NCI-H1105 (cell line): Measurements from ENCODE around the gene DIMT1.

Experiments
- DNase-seq: peaks from one replicate; lab custom pipeline; 2025; lab: John Stamatoyannopoulos, UW

DIMT1 gene

DNA sequence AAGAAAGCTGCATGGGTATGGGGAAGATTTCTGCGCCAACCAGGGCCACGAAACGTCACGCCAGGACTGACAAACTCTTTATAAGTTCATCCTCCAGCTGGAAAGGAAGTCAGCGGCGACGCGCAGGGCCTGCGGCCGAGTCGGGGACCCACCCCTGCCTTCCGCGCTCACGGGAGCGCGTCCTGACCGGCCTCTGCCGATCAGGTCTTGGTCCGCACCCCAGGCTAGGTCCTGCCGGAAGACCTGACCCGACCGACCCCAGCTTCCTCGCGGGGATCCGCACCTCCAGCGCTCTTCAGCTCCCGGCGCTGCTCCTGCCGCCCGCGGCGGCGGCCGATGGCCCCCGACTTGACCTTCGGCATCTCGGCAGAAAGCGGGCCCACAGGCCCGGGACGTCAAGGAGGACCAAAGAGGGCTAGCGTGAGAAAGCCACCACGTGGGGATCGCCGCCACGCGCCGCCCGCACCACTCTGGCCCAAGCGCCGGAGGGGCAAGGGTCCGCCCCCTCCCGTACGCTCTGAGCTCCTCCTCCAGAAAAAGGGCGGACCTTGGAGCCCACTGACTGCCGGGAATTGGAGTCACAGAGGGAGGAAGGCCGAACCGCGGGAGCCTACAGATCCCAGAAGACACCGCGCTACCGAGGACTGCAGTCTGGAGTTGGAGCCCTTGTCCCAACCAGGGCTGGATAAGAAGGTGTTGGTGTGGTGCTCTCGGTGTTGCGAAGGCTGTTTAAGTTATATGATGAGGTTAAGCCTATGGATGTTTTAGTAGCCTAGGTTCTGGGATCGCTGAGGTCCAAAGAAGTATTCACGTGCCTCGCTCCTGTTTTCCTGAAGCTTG lies at the start of gene DIMT1:
TSS of gene DIMT1 (minus strand) at position 495 of the 840 bp plus-strand sequence. CDS start at position 362, 133 bp downstream.
- DNase-seq, result peak; percentile 79

DNA sequence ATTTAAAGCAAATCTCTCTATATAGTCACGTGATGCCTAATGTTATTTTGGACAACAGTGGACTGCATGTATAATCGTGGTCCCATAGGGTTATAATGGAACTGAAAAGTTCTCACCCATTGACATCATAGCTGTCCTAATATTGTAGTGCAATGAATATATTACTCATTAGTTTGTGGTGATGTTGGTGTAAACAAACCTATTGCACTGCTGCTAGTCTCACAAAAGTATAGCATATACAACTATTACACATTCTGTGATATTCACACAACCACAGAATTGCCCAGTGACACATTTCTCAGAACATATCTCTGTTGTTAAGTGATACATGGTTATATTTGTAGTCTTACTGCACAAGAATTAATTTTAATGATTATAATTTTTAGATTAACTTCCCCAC lies 46.6 kb upstream of the DIMT1 start:
- no peak for DNase-seq

DNA sequence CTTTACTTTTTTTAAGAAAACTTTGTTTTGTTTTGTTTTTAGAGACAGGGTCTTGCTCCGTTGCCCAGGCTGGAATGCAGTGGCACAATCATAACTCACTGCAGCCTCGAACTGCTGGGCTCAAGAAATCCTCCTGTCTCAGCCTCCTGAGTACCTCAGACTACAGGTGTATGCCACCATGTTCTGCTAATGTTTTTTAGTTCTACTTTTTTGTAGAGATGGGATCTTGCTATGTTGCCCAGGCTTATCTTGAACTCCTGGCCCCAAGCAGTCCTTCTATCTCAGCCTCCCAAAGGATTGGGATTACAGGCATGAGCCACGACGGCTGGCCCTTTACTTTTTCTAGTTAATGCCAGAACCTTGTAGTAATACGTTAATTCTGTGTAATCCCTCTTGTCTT lies 44.8 kb upstream of the DIMT1 start:
- DNase-seq, result no peak

DNA sequence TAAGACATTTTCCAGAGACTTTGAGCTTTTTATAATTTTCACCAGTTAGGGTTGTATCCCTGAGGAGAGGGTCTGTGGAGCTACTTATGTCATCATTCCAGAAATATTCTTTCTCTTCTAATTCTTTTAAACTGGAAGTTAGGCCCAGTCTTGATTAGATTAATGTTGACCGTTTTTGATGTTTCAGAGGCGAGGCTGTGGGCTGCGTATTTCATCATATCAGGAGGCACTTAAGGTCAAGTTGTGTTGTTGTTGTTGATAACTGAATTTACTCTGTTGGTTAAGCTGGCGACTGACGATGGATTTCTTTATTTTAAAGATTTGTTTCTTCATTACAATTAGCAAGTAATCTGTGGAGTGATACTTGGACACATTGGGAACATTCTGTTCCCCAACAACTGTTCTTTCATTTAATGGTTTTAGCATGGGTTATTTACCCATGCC lies 28.9 kb upstream of the DIMT1 start:
- DNase-seq, result no peak

DNA sequence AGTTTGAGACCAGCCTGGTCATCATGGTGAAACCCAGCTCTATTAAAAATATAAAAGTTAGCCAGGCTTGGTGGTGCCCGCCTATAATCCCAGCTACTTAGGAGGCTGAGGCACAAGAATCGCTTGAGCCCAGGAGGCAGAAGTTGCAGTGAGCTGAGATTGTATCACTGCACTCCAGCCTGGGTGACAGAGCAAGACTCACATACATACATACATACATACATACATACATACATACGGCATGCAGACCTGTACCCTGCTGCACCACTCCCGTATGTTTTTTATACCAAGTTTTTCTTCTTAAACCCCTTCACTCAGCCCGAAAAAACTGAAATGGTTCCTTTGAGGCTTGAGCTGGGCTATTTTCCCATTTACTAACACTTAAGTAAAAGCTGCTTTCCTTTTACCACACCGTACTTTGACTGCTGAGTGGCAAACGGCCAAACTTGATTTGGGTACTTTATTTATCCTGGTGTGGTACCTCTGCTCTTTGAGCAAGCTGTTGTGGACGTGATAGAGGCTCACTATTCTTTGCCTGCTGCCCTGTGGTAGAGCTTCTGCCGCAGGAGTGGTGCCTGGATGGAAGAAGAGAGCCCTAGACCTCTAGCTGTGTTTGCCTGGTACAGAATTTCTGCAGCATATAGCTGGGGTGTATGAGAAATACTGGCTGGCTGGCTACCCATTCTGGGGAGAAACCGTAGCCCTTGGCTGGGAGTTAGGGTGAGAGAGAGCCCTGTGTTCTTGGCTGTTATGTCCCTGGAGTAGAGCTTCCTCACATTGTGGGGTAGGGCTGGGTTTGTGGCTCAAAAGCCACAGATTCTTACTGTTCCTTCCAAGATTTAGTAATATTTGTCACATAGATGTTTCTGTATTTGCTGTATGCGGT lies 28.3 kb upstream of the DIMT1 start:
- no peak for DNase-seq

DNA sequence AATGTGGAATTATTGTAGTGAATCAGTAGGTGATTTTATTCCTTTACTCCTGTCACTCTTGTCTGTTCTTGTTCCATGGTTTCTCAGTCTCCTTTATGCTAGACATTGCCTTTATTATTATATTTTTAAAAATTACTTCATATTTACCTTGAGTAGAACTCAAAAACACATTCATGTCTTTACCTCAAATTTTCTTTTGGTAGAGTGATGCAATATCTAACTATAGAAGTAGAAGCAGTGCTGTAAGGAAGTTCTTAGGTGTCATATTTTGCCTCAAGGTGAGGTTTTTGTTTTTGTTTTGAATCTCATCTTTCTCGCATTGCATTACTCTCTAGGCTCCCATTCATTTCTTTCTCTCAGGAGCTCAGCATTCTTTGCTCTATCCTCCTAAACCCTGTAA lies 21.1 kb upstream of the DIMT1 start:
- no peak for DNase-seq

DNA sequence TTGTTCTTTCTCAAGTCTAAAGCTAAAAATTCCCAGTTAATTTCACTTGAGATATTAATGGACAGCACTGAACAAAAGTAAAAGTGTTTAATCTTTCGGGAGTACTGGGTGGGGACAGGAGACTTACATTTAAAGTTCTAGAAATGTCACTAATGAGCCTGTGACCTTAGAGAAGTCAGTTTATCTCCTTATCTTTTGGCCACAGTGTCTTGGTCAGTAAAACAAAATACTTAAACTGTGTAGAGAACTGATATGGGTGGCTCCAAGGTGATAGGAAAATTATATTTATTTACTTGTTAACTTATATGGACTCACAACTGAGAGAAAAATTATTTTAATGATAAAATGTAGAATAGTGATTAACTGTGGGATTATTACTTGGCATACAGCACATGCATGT lies 17.7 kb upstream of the DIMT1 start:
- DNase-seq, result no peak

DNA sequence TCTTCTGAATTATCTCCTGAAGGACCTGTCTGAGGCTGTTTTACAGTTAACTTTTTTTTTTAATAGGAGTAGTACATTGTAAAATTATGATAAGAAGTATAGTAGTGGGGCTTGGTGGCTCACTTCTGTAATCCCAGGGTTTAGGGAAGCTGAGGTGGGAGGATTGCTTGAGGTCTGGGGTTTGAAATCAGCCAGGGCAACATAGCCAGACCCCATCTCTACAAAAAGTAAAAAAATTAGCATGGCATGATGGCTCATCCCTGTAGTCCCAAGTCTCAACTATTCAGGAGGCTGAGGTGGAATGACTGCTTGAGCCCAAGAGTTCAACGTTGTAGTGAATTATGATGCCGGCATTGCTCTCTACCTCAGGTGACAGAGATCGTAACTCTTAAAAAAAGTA lies 15.9 kb upstream of the DIMT1 start:
- DNase-seq, result no peak

DNA sequence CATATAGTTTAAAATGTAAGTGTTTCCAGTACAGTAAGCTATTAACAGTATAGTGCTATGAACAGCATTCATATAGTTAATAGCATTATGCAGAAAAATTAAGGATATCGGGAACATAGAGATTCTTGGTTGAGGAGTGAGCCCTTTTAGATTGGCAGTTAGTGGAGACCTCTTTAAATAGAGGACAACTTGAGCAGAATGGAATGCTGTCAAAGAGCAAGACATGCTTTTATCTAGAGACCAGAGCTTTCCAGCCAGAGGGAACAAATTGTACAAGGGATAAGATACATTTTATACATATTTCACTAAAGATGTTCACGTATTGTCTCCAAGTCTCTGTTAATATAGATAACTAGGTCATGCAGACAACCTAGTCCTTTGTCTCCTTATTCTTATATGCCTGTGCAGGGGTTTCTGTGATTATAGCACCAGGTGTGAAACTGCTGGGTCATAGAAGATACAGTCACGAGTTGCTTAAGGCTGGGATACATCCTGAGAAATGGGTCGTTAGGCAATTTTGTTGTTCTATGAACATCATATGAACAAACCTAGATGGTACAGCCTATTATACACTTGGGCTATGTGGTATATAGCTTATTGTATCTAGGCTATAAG lies 14.9 kb upstream of the DIMT1 start:
- DNase-seq, result no peak

DNA sequence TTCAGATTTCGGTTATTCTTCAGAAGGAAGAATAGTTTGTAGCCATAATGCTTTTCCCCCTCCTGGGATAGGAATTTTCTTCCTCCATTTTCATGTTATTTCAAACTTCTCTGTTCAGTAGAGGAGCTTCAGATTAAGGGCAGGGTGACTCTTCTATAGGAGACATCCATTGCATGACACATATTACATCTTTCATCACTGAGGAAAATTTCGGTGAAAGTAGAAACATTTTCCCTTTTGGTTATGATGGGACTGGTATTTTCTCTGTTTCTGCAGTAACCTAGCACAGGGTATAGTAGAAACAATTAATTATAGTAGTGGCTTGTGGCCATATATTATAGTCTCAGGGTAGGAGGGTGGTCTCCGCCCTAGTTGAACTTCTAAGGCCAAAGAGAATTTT lies 10.0 kb upstream of the DIMT1 start:
- no peak for DNase-seq

DNA sequence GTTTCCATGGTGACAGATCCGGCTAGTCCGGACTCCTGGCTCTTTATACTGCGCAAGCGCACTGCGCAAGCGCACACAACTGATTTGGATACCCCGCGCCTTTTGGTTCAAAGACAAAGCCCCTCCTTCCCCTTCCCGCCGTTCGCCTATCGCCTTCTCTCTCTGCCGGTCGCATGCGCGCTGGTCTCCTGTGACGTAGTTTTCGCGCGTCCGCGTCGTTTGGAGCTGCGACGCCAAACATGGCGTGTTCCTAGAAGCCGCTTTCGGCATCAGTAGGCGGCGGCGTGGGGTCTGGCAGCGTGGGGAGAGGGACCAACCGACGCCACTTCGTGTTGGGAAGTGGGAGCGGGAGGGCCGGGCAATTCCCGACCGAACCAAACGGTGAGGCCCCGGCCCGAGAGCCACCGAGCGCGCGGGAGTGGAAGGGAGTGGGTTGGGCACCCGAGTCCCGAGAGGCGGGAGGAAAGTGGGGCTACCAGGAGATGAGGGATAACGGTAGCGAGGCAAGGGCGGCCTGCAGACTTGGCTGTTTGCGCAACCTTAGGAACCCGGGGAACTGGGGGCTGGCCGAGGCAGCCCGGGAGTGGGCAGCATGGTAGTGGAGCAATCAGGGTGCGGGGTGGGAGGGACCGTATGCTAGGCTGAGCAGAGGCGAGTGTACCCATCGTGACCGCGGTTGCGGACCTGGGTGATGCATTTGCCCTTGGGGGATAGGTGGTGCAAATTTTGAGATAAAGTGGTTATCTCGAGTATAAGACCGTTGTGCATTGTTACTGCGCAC lies 9.0 kb upstream of the DIMT1 start, which contains the start of gene IPO11:
TSS of gene IPO11 (plus strand) at position 215 of the 781 bp plus-strand sequence. CDS start 24,517 bp downstream, outside the sequence.
- DNase-seq, result peak; percentile 89

DNA sequence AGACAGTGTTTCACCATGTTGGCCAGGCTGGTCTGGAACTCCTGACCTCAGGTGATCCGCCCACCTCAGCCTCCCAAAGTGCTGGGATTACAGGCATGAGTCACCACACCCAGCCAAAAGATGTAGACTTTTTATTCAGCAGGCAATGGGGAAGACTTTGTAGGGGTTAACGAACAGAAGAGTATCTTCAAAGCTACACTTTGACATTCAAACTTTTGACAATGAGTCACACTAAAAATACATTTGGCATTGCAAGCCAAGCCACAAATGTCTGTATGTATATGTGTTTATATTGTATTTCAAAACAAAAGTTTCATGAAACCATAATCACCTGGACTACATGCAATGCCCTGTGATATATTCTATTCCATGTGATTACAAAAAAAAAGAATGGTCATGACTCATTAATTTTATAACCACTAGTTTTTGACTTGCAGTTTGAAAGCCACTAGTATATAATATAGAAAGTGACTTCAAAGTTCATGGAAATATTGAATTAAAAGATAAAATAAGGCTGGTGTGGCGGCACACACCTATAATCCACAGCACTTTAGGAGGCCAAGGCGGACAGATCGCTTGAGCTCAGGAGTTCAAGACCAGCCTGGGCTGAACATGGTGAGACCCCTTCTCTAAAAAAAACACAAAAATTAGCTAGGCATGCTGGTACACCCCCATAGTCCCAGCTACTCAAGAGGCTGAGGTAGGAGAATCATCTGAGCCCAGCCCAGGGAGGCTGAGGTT lies 8.3 kb downstream of the DIMT1 start:
- DNase-seq, result no peak

DNA sequence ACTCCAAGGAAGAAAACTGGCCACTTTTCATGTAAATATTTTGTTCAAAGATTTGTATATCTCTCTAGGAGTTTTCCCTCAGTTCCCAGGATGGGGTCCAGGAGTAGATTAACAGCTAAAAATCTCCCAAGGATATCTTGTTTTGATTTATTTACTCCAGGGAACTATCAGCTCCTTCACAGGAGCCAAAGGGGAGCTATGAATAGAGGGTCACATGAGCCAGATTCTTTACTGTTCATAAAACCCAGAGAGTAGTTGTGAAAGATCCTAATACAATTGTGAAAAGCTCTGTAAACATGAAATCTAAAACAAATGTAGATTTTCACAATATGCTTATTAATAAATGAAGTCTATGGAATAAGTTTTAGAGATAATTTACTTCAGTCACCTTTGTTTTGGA lies 16.9 kb downstream of the DIMT1 start:
- no peak for DNase-seq

DNA sequence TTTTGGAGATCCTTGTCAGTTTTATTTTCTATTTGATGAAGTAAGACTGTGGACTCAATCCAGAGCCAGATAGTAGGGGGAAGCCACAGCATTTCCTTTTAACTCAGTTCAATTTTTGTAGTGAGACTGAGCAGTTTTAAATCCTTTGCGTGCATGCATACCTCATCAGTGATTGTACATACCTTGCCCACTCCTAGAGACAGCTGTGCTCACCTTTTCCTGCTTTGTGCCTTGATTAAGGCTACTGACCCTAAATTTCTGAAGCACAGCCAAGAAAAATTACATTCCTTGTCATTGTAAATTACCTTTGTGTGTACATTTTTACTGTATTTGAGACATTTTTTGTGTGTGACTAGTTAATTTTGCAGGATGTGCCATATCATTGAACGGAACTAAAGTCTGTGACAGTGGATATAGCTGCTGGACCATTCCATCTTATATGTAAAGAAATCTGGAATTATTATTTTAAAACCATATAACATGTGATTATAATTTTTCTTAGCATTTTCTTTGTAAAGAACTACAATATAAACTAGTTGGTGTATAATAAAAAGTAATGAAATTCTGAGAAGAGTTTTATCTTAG lies 17.8 kb downstream of the DIMT1 start:
- DNase-seq, result no peak

DNA sequence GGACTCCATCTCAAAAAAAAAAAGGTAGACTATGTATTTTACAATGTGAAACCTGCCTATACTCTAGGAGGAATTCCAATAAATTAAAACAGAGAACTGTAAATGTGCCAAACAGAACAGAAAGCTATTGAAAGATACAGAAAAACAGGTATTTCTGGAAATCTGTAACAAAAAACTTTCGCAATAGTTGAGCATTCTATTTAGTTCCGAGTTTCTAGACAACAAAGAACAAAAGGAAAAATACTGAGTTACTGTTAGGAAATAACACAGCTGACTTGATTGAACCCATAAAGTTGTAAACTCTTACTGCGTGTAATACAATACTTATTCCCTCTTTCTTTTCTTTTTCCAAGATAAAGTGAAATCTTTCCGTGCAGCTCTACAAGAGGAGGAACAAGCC lies 18.6 kb downstream of the DIMT1 start:
- DNase-seq, result no peak

DNA sequence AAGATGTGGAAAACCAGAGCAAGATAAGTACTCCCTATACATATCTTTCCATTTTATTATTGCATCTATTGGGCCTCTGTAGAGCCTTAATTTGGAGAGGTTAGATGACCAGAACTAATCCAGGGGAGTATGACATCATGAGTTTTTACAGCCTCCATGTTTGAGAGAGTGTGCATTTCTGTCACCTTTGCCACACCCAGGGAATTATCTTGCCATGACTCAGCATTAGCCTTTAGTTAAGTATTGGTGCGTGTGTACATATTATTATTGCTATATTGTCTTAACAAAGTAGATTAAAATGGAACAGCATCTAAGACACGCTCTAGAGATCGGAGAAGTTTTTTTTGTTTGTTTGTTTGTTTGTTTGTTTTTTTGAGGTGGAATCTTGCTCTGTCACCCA lies 27.6 kb downstream of the DIMT1 start:
- DNase-seq, result no peak

DNA sequence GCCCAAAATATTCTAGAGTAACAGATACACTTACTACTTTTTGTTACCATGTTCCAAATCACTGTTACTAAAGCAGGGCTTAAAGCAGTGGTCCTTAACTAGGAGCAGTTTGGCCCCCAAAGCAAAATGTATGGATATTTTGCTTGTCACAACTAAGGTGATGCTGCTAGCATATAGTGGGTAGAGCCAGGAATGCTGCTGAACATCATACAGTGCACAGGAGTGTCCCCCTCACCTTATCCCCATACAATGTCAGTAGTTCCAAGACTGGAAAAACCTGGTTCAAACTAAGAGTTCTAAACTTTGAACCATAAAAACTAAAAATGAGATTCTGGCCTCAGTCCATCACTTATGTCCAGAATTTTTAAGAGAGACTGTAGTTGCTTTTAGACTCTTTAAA lies 28.1 kb downstream of the DIMT1 start:
- no peak for DNase-seq

DNA sequence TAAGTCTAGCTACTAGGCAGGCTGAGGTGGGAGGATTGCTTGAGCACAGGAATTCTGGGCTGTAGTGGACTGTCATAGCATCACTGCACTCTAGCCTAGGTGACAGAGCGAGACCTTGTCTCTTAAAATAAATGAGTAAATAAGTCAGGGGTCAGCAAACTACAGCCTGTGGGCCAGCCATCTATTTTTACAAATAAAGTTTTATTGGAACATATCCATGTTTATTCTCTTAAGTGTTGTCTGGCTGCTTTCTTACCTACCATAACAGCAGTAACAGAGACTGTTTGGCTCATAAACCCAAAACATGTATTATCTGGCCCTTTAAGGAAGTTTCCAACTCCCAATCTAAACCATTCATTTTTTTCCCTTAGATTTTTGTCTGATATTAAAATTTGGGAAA lies 29.6 kb downstream of the DIMT1 start:
- DNase-seq, result no peak

DNA sequence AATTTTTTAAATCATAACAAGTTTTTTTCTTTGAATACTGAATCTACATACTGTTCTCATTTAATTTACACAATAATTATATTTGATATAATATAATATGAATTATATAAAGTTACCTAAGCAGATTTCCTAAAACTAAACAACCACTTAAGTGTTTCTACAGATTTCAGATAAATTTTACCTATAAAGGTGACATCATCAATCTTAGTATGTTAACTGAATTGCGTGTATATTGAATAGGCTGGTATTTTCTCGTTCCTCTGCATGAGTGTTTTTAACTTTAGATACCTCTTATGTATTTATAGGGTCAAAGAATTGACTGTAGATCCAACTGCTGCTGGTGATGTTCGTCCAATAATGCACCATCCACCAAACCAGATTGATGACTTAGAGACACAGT lies 30.3 kb downstream of the DIMT1 start:
- DNase-seq, result no peak

DNA sequence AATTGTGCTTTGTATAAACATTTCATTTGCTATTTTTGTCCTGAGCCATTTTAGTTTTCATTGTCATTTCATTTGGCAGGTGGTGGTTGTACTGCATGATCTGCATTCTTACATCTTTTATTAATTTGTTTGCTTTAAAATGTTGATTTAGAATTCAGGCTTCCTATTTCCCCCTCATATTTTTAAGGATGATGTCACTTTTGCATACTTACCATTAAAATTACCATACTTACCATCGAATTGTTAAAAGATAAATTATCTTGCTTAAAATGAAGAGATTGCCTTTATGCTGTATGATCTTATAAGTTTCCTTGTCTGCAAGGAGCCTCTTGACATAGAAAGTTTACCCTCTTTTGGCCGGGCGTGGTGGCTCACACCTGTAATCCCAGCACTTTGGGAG lies 31.1 kb downstream of the DIMT1 start:
- no peak for DNase-seq

DNA sequence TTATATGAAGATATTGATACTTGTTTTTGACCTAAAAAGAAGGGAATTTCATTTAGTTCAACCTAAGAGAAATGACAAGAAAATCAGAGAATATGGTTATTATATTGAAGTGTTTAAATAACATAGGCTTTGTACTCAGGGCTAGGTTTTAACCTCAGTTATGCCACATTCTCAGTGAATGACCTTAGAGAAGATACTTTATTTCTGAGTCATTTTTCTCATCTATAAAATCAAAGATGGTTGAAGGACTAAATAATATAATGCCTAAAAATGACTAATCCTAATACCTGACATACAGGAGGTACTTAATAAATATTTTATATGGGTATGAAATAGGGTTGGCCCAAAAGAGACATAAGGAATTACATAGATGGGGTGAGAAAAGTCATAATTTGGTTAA lies 32.3 kb downstream of the DIMT1 start:
- no peak for DNase-seq
